HG03558 (cell line): Measurements from ENCODE around the gene JMJD6.
A peak's percentile ranks its signal among the peaks of the same experiment; 100 is the strongest.
"Not testable (repeated sequence)": the region's sequence is repeated elsewhere in the genome, so short reads cannot be mapped to it uniquely, and the experiment has no call there.

Source experiments
- ATAC-seq: cut with Tn5 transposase; IDR thresholded peaks from one replicate; pipeline ENCODE4 v1.9.1; 2021; ENCODE audit warnings: moderate number of reproducible peaks; ENCODE audit not compliant: unreplicated experiment; ENCODE audit errors: extremely low read depth

Gene JMJD6

DNA sequence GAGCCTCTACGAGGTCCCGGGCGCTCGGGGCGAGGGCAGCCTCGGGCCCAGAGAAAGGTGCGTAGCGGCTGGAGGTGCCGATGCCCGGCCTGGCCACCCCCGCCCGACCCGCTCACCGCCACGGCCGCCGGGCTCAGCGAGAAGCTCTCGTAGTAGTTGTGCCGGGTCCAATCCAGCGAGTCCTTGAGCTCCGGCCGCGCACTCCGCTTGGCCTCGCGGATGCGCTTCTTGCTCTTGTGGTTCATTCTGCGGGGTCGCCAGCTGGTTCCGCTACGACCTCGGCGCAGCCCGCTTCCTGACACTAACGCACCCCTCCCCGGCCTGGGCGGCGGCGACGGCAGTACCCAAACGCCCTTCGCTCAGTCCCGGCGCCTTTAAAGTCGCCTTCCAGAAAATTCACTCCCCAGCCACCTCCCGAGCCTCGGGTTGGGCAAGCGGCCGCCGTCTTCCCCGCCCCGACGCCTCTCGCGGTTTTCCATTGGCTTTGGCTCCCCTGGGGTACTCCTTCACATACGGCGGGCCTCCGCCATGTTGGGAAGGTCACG is at the start of gene JMJD6:
JMJD6 (minus strand) TSS at position 376 of the 545 bp plus-strand sequence; CDS start at position 245, 131 bp downstream.
- peak; percentile 35 for ATAC-seq

GRCh38 chr17:76775021-76775600 is 48.7 kb upstream of the JMJD6 start:
- ATAC-seq, result no peak

DNA sequence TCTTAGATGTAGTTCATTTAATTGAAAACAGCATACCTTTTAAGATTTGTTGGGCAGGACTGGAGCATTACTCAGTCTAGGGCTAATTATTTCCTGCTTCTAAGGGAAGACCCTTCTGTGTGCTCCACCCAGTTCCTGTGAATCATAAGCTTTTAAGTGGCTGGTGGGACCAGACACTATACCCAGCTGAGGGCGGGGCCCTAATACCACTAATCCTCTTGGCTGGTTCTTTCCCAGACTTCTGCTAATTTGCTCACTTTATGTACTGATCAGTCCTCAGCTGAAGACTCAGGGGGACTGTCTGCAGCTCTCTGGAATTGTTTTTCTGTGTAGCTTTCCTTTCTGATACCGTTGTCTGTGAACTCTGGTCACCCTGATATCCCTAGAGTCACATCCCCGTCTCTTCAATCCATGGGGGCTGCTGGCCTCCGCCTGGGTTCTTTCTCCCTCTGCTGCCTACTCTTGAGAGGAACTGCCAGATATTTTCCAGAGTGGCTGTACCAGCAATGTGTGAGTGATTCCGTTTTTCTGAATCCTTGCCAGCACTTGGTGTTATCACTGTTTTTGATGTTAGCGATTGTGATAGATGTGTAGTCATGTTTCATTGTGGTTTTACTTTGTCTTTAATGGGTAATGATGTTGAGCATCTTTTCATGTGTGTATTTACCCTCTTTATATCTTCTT is 46.6 kb upstream of the JMJD6 start:
- ATAC-seq, result no peak

DNA sequence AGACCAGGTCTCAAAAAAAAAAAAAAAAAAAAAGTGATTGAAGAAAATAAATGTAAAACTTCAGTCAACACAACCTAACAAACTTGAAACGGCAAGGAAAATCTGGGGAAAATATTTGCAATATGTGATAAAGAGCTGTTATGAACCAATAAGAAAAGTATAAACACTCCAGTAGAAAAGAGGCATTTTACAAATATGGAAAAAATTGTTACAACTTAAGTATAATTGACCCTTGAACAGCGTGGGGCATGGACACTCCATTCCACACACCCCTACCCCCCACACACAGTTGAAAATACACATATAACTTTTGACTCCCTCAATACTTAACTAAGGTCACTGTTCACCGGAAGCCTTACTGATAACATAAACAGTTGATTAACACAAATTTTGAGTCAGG is 32.2 kb upstream of the JMJD6 start:
- ATAC-seq, result no peak

- ATAC-seq, result no peak
Measured at GRCh38 chr17:76757256-76757655, 30.9 kb upstream of the JMJD6 start.

DNA sequence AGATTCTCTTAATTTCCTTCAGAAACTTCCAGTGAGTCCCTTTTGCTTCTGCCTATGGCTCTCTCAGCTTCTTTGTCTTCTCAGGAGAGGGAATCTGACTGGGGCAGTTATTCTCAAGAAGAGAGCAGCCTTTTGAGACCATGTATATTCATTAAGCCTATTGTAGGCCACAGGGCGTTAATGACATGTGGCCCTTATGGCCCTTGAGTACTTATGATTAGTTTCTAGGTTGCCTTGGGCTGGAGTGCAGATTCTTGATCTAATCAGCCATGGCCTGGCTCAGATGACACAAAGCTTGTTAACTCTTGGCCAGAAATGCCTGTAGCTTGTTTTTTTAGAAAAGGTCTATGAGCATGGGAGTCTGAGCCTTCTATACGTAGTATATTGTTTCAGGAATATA is 28.9 kb upstream of the JMJD6 start:
- ATAC-seq, result no peak

GRCh38 chr17:76753061-76753961 is 26.9 kb upstream of the JMJD6 start:
- no peak for ATAC-seq

- ATAC-seq, result no peak
Measured at GRCh38 chr17:76752006-76752405, 25.6 kb upstream of the JMJD6 start.

DNA sequence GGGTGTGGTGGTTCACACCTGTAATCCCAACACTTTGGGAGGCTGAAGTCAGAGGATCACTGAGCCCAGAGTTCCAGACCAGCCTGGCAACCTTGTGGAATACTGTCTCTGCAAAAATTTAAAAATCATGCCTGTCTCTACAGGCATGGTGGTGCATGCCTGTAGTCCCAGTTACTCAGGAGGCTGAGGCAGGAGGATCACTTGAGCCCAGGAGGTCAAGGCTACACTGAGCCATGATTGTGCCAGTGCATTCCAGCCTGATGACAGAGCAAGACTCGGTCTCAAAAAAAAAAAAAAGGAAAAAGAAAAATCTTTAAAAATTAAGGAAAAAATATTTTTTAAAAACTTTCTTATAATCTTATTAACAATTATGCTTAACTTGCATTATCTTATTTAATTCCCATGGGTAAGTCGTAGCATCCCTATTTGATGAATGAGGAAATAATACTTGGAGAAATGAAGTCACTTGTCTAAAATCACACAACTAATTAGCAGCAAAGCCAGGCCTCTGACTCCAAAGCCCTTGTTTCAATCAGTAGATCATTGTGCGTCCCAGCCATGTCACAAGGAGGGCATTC is 25.1 kb upstream of the JMJD6 start:
- no peak for ATAC-seq

- ATAC-seq, result no peak
Measured at GRCh38 chr17:76748657-76749056, 22.3 kb upstream of the JMJD6 start.

DNA sequence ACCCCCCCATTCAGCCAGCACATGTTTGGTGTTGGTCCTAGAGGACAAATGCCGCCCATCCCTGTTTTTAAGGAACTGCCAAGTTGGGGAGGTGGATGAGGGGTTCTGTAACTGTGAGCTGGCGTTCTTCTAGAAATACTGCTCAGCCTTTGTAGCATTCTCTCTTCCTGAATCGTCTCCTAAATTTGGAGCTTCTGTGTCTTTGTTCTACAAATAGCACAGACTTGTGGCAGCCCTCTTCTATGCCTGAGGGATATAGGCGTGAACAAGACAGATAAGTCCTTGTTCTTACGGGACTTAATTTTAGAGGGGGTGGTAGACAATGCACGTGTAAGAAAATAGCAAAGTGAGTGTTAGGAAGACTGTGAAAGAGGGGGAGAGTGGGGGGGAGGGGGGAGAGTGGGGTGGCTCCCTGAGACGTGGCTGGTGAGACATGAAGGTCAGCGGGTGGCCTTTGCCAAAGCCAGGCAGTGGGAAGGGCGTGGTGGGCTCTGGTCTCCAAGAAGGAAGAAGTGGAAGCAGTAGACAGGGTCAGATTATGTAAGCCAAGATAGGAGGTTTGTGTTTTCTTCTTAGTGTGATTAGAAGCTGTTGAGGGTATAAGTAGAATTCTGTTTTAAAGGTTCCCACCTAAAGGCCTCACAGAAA is 21.4 kb upstream of the JMJD6 start:
- no peak for ATAC-seq

- not testable (repeated sequence) for ATAC-seq
Measured at GRCh38 chr17:76745785-76746184, 19.4 kb upstream of the JMJD6 start.

- ATAC-seq, result no peak
Measured at GRCh38 chr17:76744747-76745146, 18.3 kb upstream of the JMJD6 start.

GRCh38 chr17:76742958-76743357 is 16.6 kb upstream of the JMJD6 start:
- ATAC-seq, result no peak

- ATAC-seq, result no peak
Measured at GRCh38 chr17:76740329-76741118, 14.1 kb upstream of the JMJD6 start.

- not testable (repeated sequence) for ATAC-seq
Measured at GRCh38 chr17:76739568-76740115, 13.2 kb upstream of the JMJD6 start.

GRCh38 chr17:76738468-76738850 is 12.1 kb upstream of the JMJD6 start:
- ATAC-seq, result no peak

DNA sequence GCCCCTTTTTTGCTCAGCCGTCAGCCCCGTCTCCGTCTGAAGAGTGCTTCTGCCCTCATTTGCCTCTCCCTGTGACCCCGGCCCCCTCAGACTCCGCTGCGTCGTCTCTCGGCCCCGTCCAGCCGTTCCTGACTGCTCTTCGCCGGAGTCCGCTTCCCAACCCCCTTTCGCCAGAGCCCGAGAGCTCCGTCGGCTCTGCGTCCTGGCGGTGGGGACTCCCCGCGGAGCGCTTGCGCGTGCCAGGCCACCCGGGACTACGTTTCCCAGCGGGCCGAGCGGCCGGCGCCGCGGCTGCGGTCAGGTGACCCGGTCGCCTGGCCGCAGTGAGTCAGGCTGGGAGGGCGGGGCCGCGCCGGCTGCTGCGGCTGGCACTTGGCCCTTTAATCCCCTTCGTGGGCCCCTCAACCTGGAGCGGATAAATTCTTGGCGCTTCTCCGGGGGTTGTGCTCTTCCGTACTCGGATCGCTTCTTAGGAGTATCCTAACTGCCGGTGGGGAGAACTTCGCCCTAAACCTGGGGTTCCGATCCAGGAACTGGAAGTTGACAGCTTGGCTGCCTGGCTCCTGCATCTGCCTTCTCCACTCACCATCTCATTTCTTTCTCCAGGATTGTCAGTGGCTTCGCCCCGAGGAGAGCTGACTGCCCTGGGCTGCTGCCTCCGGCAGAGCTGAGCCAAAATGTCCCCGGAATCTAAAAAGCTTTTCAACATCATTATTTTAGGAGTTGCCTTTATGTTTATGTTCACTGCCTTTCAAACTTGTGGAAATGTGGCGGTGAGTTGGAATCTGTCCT is 11.5 kb upstream of the JMJD6 start, which contains the start of gene MFSD11:
MFSD11 (plus strand) TSS at position 444 of the 792 bp plus-strand sequence; CDS start at position 678, 234 bp downstream.
- ATAC-seq, result peak; percentile 22
